Measurements from ENCODE around the gene GPSM3. TPM values are rescaled to one million over a fixed set of nuclear protein-coding genes. Genes with fewer than 3 reads are reported as not detected.

Gene GPSM3
- total and polyA plus RNA-seq, 2 of the 13 experiments (the other 11 are each of a cell fraction or from before 2014, with no cell fraction given), result 0.18 to 6.2 TPM

GRCh38 chr6:32195902-32196681 is 3.6 kb upstream of the GPSM3 start (continued):
- TF ChIP-seq TOPORS (CRISPR knock-in tag; IDR thresholded peaks at IDR 0.05) (peak; percentile 90), FIP1L1 (IDR thresholded peaks at IDR 0.05; ENCODE audit: borderline replicate concordance, insufficient read depth, low read depth, low read length) (no peak), ZNF12 (CRISPR knock-in tag; IDR thresholded peaks at IDR 0.05) (no peak), ZFP36L2 (CRISPR knock-in tag; IDR thresholded peaks at IDR 0.05) (no peak), HIVEP1 (CRISPR knock-in tag; IDR thresholded peaks at IDR 0.05) (peak; percentile 68; the same call in 1 of the 2 replicates), ZNF20 (CRISPR knock-in tag; IDR thresholded peaks at IDR 0.05) (no peak), RARA (CRISPR knock-in tag; IDR thresholded peaks at IDR 0.05) (peak; percentile 42; the same call in 1 of the 2 replicates), U2AF1 (optimal IDR thresholded peaks at IDR 0.05; ENCODE audit: low read depth, low read length) (no peak), NCOA1 (CRISPR knock-in tag; IDR thresholded peaks at IDR 0.05) (no peak; the same call in 1 of the 2 replicates), ARNTL (CRISPR knock-in tag; IDR thresholded peaks at IDR 0.05) (peak; percentile 41; the same call in 1 of the 2 replicates), ATM (IDR thresholded peaks at IDR 0.05; ENCODE audit: borderline replicate concordance) (no peak), SOX6 (IDR thresholded peaks at IDR 0.05) (no peak), SOX6 (CRISPR knock-in tag; IDR thresholded peaks at IDR 0.05) (peak; percentile 97), PAF1 (CRISPR knock-in tag; IDR thresholded peaks at IDR 0.05) (no peak), ZNF780A (CRISPR knock-in tag; IDR thresholded peaks at IDR 0.05) (no peak), ARID3A (IDR thresholded peaks at IDR 0.05; ENCODE audit: low read depth, low read length) (no peak), CHD4 (IDR thresholded peaks at IDR 0.05; ENCODE audit: borderline replicate concordance, low read length) (no peak), SYNCRIP (IDR thresholded peaks at IDR 0.05; ENCODE audit: insufficient read depth, low read depth, low read length) (no peak), KLF9 (CRISPR knock-in tag; IDR thresholded peaks at IDR 0.05; ENCODE audit: low read depth) (peak; percentile 81; the same call in 1 of the 2 replicates), ZNF496 (CRISPR knock-in tag; IDR thresholded peaks at IDR 0.05; ENCODE audit: insufficient replicate concordance) (no peak), ZFP41 (CRISPR knock-in tag; IDR thresholded peaks at IDR 0.05; ENCODE audit: borderline replicate concordance) (peak; percentile 65; the same call in 1 of the 2 replicates), ZNF761 (CRISPR knock-in tag; conservative IDR thresholded peaks at IDR 0.05) (peak; percentile 57; the same call in 1 of the 2 replicates), RFX1 (IDR thresholded peaks at IDR 0.05) (peak; percentile 83)
- TF ChIP-seq, protein P1, sequence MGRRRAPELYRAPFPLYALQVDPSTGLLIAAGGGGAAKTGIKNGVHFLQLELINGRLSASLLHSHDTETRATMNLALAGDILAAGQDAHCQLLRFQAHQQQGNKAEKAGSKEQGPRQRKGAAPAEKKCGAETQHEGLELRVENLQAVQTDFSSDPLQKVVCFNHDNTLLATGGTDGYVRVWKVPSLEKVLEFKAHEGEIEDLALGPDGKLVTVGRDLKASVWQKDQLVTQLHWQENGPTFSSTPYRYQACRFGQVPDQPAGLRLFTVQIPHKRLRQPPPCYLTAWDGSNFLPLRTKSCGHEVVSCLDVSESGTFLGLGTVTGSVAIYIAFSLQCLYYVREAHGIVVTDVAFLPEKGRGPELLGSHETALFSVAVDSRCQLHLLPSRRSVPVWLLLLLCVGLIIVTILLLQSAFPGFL (CRISPR knock-in tag; IDR thresholded peaks at IDR 0.05), result no peak; the same call in 1 of the 2 replicates
- TF ChIP-seq, protein P2, sequence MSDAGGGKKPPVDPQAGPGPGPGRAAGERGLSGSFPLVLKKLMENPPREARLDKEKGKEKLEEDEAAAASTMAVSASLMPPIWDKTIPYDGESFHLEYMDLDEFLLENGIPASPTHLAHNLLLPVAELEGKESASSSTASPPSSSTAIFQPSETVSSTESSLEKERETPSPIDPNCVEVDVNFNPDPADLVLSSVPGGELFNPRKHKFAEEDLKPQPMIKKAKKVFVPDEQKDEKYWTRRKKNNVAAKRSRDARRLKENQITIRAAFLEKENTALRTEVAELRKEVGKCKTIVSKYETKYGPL (CRISPR knock-in tag; IDR thresholded peaks at IDR 0.05), result no peak; the same call in 1 of the 2 replicates
- TF ChIP-seq, protein P3, sequence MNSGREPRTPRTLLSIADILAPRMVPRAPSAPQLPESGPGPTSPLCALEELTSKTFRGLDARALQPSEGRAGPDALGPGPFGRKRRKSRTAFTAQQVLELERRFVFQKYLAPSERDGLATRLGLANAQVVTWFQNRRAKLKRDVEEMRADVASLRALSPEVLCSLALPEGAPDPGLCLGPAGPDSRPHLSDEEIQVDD (CRISPR knock-in tag; IDR thresholded peaks at IDR 0.05; ENCODE audit: borderline replicate concordance), result peak; percentile 73; the same call in 1 of the 2 replicates
